Lower lobe of right lung (tissue), 2 donors: Measurements from ENCODE around the gene EPHA8. TPM values are rescaled to one million over a fixed set of nuclear protein-coding genes. Genes with fewer than 3 reads are reported as not detected.

Experiments
- ATAC-seq, 2 donors: fragments of 200-7000 bp; cut with Tn5 transposase; one replicate each; pipeline ENCODE4 v1.9.1; 2020 to 2022; ENCODE audit warnings: mild to moderate bottlenecking in 2 of 2, moderate library complexity in 2 of 2
- DNase-seq: peaks from one replicate; pipeline ENCODE4 v3.0.0-alpha.2; 2020
- H3K27ac ChIP-seq: fragments of 200-600 bp; one replicate; pipeline ENCODE4 v1.8.0; 2022
- H3K27me3 ChIP-seq: fragments of 200-600 bp; one replicate; pipeline ENCODE4 v1.8.0; 2022; ENCODE audit warnings: low read depth
- H3K36me3 ChIP-seq: fragments of 200-600 bp; one replicate; pipeline ENCODE4 v1.8.0; 2022; ENCODE audit warnings: mild to moderate bottlenecking
- H3K4me1 ChIP-seq: fragments of 200-600 bp; one replicate; pipeline ENCODE4 v1.8.0; 2022
- H3K4me3 ChIP-seq: fragments of 200-600 bp; one replicate; pipeline ENCODE4 v1.8.0; 2022; ENCODE audit warnings: mild to moderate bottlenecking
- H3K9me3 ChIP-seq: fragments of 200-600 bp; one replicate; pipeline ENCODE4 v1.8.0; 2022
- CTCF ChIP-seq: fragments of 200-600 bp; IDR thresholded peaks from one replicate; pipeline ENCODE4 v1.8.0; 2022; ENCODE audit warnings: antibody characterized with exemption, mild to moderate bottlenecking
- intact Hi-C: fragments of 100-400 bp; cut with DNase I; formaldehyde crosslinking; loops from one replicate; pipeline ENCODE4 v1.11.0; 2022
- total RNA-seq: library from RNA; stranded (reverse); fragmentation: NEBNext Ultra II Directional; extraction: Animal tissue kit (Norgen Biotek cat#: 25700); gene quantifications from one replicate; pipeline ENCODE4 v1.2.1, GENCODE V29; 2021
- donor health status: DM: no; HTN: yes; CAD: no; lungs with severe emphysema.

The EPHA8 gene
- total RNA-seq, 1 donor from 2014 or later, result not detected

- Histone ChIP-seq H3K27ac (no peak overlapping the region), H3K4me3 (no peak overlapping the region), H3K36me3 (no peaks in the 10 kb centered on the region), H3K4me1 (no peaks in the 10 kb centered on the region), H3K9me3 (no peaks in the 10 kb centered on the region), H3K27me3 (peaks cover 55% of the 10 kb centered on the region)
- ATAC-seq, result no peak
- intact Hi-C loops, result no loop called here
- TF ChIP-seq CTCF, result no peak
- no peak for DNase-seq
Observed at GRCh38 chr1:22626237-22627157, 63.2 kb downstream of the EPHA8 start.

GRCh38 chr1:22627331-22627730 is 64.0 kb downstream of the EPHA8 start:
- ATAC-seq (no peak), DNase-seq (no peak)
- Histone ChIP-seq H3K9me3 (no peaks in the 10 kb centered on the region), H3K4me1 (no peaks in the 10 kb centered on the region), H3K27me3 (peaks cover 56% of the 10 kb centered on the region), H3K27ac (no peak overlapping the region), H3K4me3 (no peak overlapping the region), H3K36me3 (no peaks in the 10 kb centered on the region)
- no peak for TF ChIP-seq CTCF
- intact Hi-C loops, result no loop called here

GRCh38 chr1:22628698-22629444 is 65.6 kb downstream of the EPHA8 start:
- DNase-seq (no peak), ATAC-seq (no peak)
- no peaks in the 10 kb centered on the region for H3K4me1 ChIP-seq
- TF ChIP-seq CTCF, result no peak
- H3K4me3 ChIP-seq, result no peak overlapping the region
- no peak overlapping the region for H3K27ac ChIP-seq
- H3K9me3 ChIP-seq, result no peaks in the 10 kb centered on the region
- H3K36me3 ChIP-seq, result no peaks in the 10 kb centered on the region
- intact Hi-C loops, result no loop called here
- peaks cover 46% of the 10 kb centered on the region for H3K27me3 ChIP-seq

GRCh38 chr1:22629886-22630285 is 66.6 kb downstream of the EPHA8 start:
- no peaks in the 10 kb centered on the region for H3K9me3 ChIP-seq
- ATAC-seq, result no peak
- no peaks in the 10 kb centered on the region for H3K4me1 ChIP-seq
- no peak for DNase-seq
- H3K27ac ChIP-seq, result no peak overlapping the region
- no peaks in the 10 kb centered on the region for H3K36me3 ChIP-seq
- peaks cover 43% of the 10 kb centered on the region for H3K27me3 ChIP-seq
- H3K4me3 ChIP-seq, result no peak overlapping the region
- intact Hi-C loops, result no loop called here
- TF ChIP-seq CTCF, result no peak

- no peak overlapping the region for H3K27ac ChIP-seq
- no peaks in the 10 kb centered on the region for H3K9me3 ChIP-seq
- H3K36me3 ChIP-seq, result no peaks in the 10 kb centered on the region
- H3K4me3 ChIP-seq, result no peak overlapping the region
- TF ChIP-seq CTCF, result no peak
- DNase-seq (no peak), ATAC-seq (no peak)
- peaks cover 22% of the 10 kb centered on the region for H3K27me3 ChIP-seq
- H3K4me1 ChIP-seq, result no peaks in the 10 kb centered on the region
- intact Hi-C loops, result no loop called here
Observed at GRCh38 chr1:22633697-22634463, 70.6 kb downstream of the EPHA8 start.
